K562 (cell line): ENCODE data around the gene COX19. TPM values are rescaled to one million over a fixed set of nuclear protein-coding genes. Genes with fewer than 3 reads are reported as not detected.

Experiments
- ATAC-seq: fragments of 200-7000 bp; cut with Tn5 transposase; 3 replicates; pipeline ENCODE4 v1.9.1; 2020; ENCODE audit warnings: moderate library complexity
- BruUV-seq: library from RNA; stranded (reverse); fragments of 400-500 nt; replicated peaks from 2 replicates; lab custom pipeline; 2021; lab: Mats Ljungman, UMichigan
- CTCF ChIA-PET: fragments of 300-600 bp; formaldehyde crosslinking; extraction: SDS; loops from one replicate; lab custom pipeline; 2021; ENCODE audit warnings: low intra/inter-chr PET ratio; lab: Yijun Ruan, JAX
- POLR2A ChIA-PET: fragments of 300-600, 350-650 bp; sonication (Branson Sonifier 250); formaldehyde crosslinking; extraction: SDS; loops from one replicate; lab custom pipeline; 2021; ENCODE audit warnings: antibody characterized with exemption, inconsistent platforms; lab: Yijun Ruan, JAX
- DNase-seq, 4 experiments: peaks; one replicate each; pipeline versions ENCODE4 v3.0.0 to v3.0.0-alpha.2; 2011 to 2018; ENCODE audit warnings: low spot score in 3 of 4, mixed read lengths in 3 of 4; ENCODE audit errors: extremely low read depth in 1 of 4
- FAIRE-seq: peaks from 2 replicates; lab custom pipeline; 2011; peaks lifted over from hg19 to GRCh38; lab: Jason Lieb, UNC
- H2AFZ ChIP-seq: 2 replicates; pipeline ENCODE4 v1.6.0; 2011; ENCODE audit warnings: low read depth, low read length, control low read depth, inconsistent platforms
- H3K27ac ChIP-seq: fragments of 200-600 bp; 3 replicates; pipeline ENCODE4 v1.8.0; 2011; ENCODE audit warnings: low read depth, mild to moderate bottlenecking, control low read depth, inconsistent platforms, low read length, moderate library complexity, mixed read lengths; ENCODE audit errors: extremely low read depth
- H3K27me3 ChIP-seq, 2 experiments: fragments of 300-600 bp in 1 of 2; 2 replicates in 1 of 2; 3 replicates in 1 of 2; pipeline versions ENCODE4 v1.6.0 to v1.8.0; 2011; ENCODE audit warnings: inconsistent platforms in 2 of 2, low read length in 2 of 2, mild to moderate bottlenecking in 1 of 2, mixed read lengths in 1 of 2, moderate library complexity in 1 of 2; ENCODE audit not compliant: control insufficient read depth in 2 of 2, insufficient read depth in 2 of 2
- H3K36me3 ChIP-seq: fragments of 300-600 bp; 3 replicates; pipeline ENCODE4 v1.8.0; 2011; ENCODE audit warnings: mild to moderate bottlenecking, low read length, inconsistent platforms; ENCODE audit not compliant: control insufficient read depth, insufficient read depth
- H3K4me1 ChIP-seq, 2 experiments: fragments of 200-600 bp in 1 of 2; replicated peaks in 1 of 2; 2 replicates in 1 of 2; 3 replicates in 1 of 2; pipeline versions ENCODE4 v1.5.1 to v1.8.0; 2011; ENCODE audit warnings: inconsistent platforms in 2 of 2, low read length in 2 of 2, mild to moderate bottlenecking in 1 of 2, mixed read lengths in 1 of 2, moderate library complexity in 1 of 2; ENCODE audit not compliant: control insufficient read depth in 2 of 2, insufficient read depth in 2 of 2
- H3K4me2 ChIP-seq: 2 replicates; pipeline ENCODE4 v1.6.1; 2011; ENCODE audit warnings: low read length, control low read depth, inconsistent platforms, mixed read lengths; ENCODE audit not compliant: insufficient read depth
- H3K4me3 ChIP-seq: fragments of 200-600 bp; sonication (generic), shearing (Covaris generic); 2 replicates; pipeline ENCODE4 v1.5.1; 2016; ENCODE audit warnings: control low read depth, inconsistent platforms
- H3K79me2 ChIP-seq: fragments of 200-600 bp; 3 replicates; pipeline ENCODE4 v1.8.0; 2011; ENCODE audit warnings: low read length, inconsistent platforms; ENCODE audit not compliant: control insufficient read depth, insufficient read depth
- H3K9ac ChIP-seq, 2 experiments: 2 replicates each; pipeline versions ENCODE4 v1.6.0 to v1.6.1; 2011; ENCODE audit warnings: low read depth in 2 of 2, low read length in 2 of 2, control low read depth in 1 of 2, inconsistent platforms in 1 of 2, mild to moderate bottlenecking in 1 of 2, mixed read lengths in 1 of 2; ENCODE audit not compliant: insufficient read depth in 1 of 2
- H3K9me1 ChIP-seq: one replicate; pipeline ENCODE4 v1.6.0; 2011; ENCODE audit warnings: inconsistent platforms, mild to moderate bottlenecking, low read length, moderate library complexity; ENCODE audit not compliant: control insufficient read depth, insufficient read depth
- H3K9me3 ChIP-seq: replicated peaks from 2 replicates; pipeline ENCODE4 v1.5.1; 2011; ENCODE audit warnings: low read depth, low read length, inconsistent platforms; ENCODE audit not compliant: control insufficient read depth, insufficient read depth
- H4K20me1 ChIP-seq: replicated peaks from 2 replicates; pipeline ENCODE4 v1.6.1; 2011; ENCODE audit warnings: low read length, inconsistent platforms, mixed read lengths; ENCODE audit not compliant: control insufficient read depth, insufficient read depth
- BCOR ChIP-seq: fragments of 450-650 bp; IDR thresholded peaks from 2 replicates; pipeline ENCODE4 v1.6.1; 2016
- BRCA1 ChIP-seq, 2 experiments: fragments of 450-650 bp in 1 of 2; sonication (generic) in 1 of 2; formaldehyde crosslinking in 1 of 2; IDR thresholded peaks; 2 replicates each; pipeline versions ENCODE4 v1.5.0 to v1.6.1; 2017 to 2020; ENCODE audit warnings: mild to moderate bottlenecking in 1 of 2, missing genetic modification reagents in 1 of 2
- CHD2 ChIP-seq: IDR thresholded peaks from 2 replicates; pipeline ENCODE4 v1.6.1; 2011; ENCODE audit warnings: low read depth, low read length
- GATA2 ChIP-seq: sonication (generic); formaldehyde crosslinking; IDR thresholded peaks from 2 replicates; pipeline ENCODE4 v1.4.0; 2020; ENCODE audit warnings: mild to moderate bottlenecking, missing genetic modification reagents
- MYC ChIP-seq, 2 experiments: fragments of 250-450 bp in 1 of 2; sonication (Bioruptor Pico) in 1 of 2; IDR thresholded peaks; 2 replicates each; pipeline versions ENCODE4 v1.5.1 to v1.6.1; 2012 to 2021; ENCODE audit warnings: low read depth in 2 of 2, borderline replicate concordance in 1 of 2, improper control_type of control experiment in 1 of 2, low read length in 1 of 2, mild to moderate bottlenecking in 1 of 2, moderate library complexity in 1 of 2
- POLR2B ChIP-seq: fragments of 450-650 bp; IDR thresholded peaks from 2 replicates; pipeline ENCODE4 v1.6.1; 2018; ENCODE audit warnings: low read depth; ENCODE audit not compliant: partially characterized antibody
- POU5F1 ChIP-seq: fragments of 150-350 bp; IDR thresholded peaks from 2 replicates; pipeline ENCODE4 v1.6.1; 2014; ENCODE audit warnings: borderline replicate concordance, low read length, low read depth, mild to moderate bottlenecking; ENCODE audit not compliant: partially characterized antibody
- SPI1 ChIP-seq: IDR thresholded peaks from 2 replicates; pipeline ENCODE4 v1.6.1; 2011; ENCODE audit warnings: low read depth, low read length, control low read depth, borderline replicate concordance
- TCF7 ChIP-seq: sonication (generic); IDR thresholded peaks from 2 replicates; pipeline ENCODE4 v1.6.1; 2016; ENCODE audit warnings: antibody characterized with exemption, borderline replicate concordance
- ZNF224 ChIP-seq: sonication (generic); formaldehyde crosslinking; IDR thresholded peaks from 2 replicates; pipeline ENCODE4 v1.8.0; 2022; ENCODE audit warnings: mild to moderate bottlenecking, missing genetic modification reagents
- ZNF263 ChIP-seq: sonication (generic); formaldehyde crosslinking; IDR thresholded peaks from 2 replicates; pipeline ENCODE4 v1.8.0; 2022; ENCODE audit warnings: mild to moderate bottlenecking, missing genetic modification reagents, borderline replicate concordance
- ZNF75A ChIP-seq: fragments of 450-650 bp; formaldehyde crosslinking; IDR thresholded peaks from 2 replicates; pipeline ENCODE4 v1.4.0; 2020; ENCODE audit warnings: mild to moderate bottlenecking
- WGBS: fragments of 100-300 bp; shearing (Covaris generic); methylation state at CpG from one replicate; pipeline ENCODE4 v1.1.6; 2016; ENCODE audit warnings: low coverage, mixed read lengths; ENCODE audit not compliant: insufficient coverage; ENCODE audit errors: missing lambda C conversion rate; 5-methylcytosine and 5-hydroxymethylcytosine counted together
- in situ Hi-C: fragments of 300-500 bp; cut with MboI; formaldehyde crosslinking; loops from 4 replicates; pipeline ENCODE4 v1.15.0; 2018; ENCODE audit warnings: inconsistent platforms, mixed read lengths
- intact Hi-C: fragments of 100-400 bp; cut with micrococcal nuclease; formaldehyde crosslinking; loops from 2 replicates; pipeline ENCODE4 v1.14.2; 2022
- polyA plus RNA-seq, 8 experiments: library from polyadenylated mRNA; depleted of rRNA in 4 of 8; stranded (reverse) in 5 of 8; unstranded in 3 of 8; fragments of >200 nt; fragmentation: Nextera tagmentation in 2 of 8; fragmentation: Illumina TruSeq in 1 of 8; extraction: Ambion mirVana in 2 of 8; extraction: Trizol in 1 of 8; gene quantifications; 2 replicates each; pipeline versions ENCODE4 v1.2.1 to v1.2.3, GENCODE V29; 2011 to 2014; ENCODE audit warnings: inconsistent platforms in 1 of 8, missing spikeins in 1 of 8
- total RNA-seq, 7 experiments: library from RNA; depleted of rRNA in 6 of 7; stranded (reverse); fragments of >200 nt in 6 of 7; fragmentation: Illumina TruSeq in 2 of 7; extraction: Trizol in 2 of 7; gene quantifications; 2 replicates each; pipeline versions ENCODE4 v1.2.1 to v1.2.3, GENCODE V29; 2011 to 2021; ENCODE audit warnings: low replicate concordance in 1 of 7
- TF ChIP-seq, protein P1 (sequence below), 3 experiments: fragments of 200-800 bp in 1 of 3; fragments of 250-450 bp in 1 of 3; fragments of 450-650 bp in 1 of 3; sonication (Bioruptor Pico) in 1 of 3; sonication (Bioruptor generic) in 1 of 3; formaldehyde crosslinking in 1 of 3; IDR thresholded peaks; 2 replicates each; pipeline versions ENCODE4 v1.6.1 to v1.8.0; 2016 to 2022; ENCODE audit warnings: mild to moderate bottlenecking in 2 of 3, missing genetic modification characterization in 2 of 3, missing compliant biosample characterization in 1 of 3, moderate library complexity in 1 of 3
- TF ChIP-seq, protein P2 (sequence below): IDR thresholded peaks from 2 replicates; pipeline ENCODE4 v1.6.1; 2011; ENCODE audit not compliant: insufficient read length; ENCODE audit errors: extremely low read depth

The COX19 gene
- total and polyA plus RNA-seq, 9 of the 15 experiments (the other 6 are each of a cell fraction or from before 2014, with no cell fraction given), result 5.2 to 10.5 (median 7.9) TPM

- CTCF ChIA-PET, result no interaction called here
- Histone ChIP-seq H3K36me3 (no peaks in the 10 kb centered on the region), H2AFZ (peak overlapping the region; percentile 65; the same call in 1 of the 2 replicates), H3K9me1 (peaks cover 2% of the 10 kb centered on the region), H4K20me1 (0 out of 2 replicates have a peak, but pooled peaks cover 3% of the 10 kb centered on the region), H3K79me2 (no peaks in the 10 kb centered on the region), H3K27me3 (peaks cover 5 to 30% of the 10 kb centered on the region in 2 experiments; a peak in 4 of 5 replicates), H3K4me1 (peaks cover 0 to 77% of the 10 kb centered on the region in 2 experiments; a peak in 2 of 5 replicates), H3K9ac (peak overlapping the region in 1 of 2 experiments; percentile 48; a peak in 1 of 4 replicates), H3K4me2 (peak overlapping the region; percentile 14; the same call in 1 of the 2 replicates), H3K27ac (no peak overlapping the region), H3K4me3 (no peak overlapping the region), H3K9me3 (no peaks in the 10 kb centered on the region)
- DNase-seq (peak; percentile 47 to 59 (median 56)), ATAC-seq (peak; percentile 65), FAIRE-seq (peak; percentile 40)
- intact Hi-C loops (no loop called here), in situ Hi-C loops (loop anchor here (25.0 kb wide), 1 partner anchor 176 kb away; the partner anchor contains the start of gene ZFAND2A)
- POLR2A ChIA-PET, result interaction anchor here (0.7 to 0.8 kb wide), 2 partner anchors 37 to 460 kb away, joined by 3 read pairs; no protein-coding TSS in a partner anchor
- no TSS peak for BruUV-seq
- 27% methylated on average over 37 of the region's 41 CpGs for WGBS
- TF ChIP-seq TCF7, result no peak
- TF ChIP-seq SPI1, result no peak
- TF ChIP-seq POLR2B, result no peak
- no peak for TF ChIP-seq BRCA1 (IDR thresholded peaks at IDR 0.05)
- no peak for TF ChIP-seq BRCA1 (CRISPR knock-in tag; IDR thresholded peaks at IDR 0.05)
- peak; percentile 64; the same call in 1 of the 2 replicates for TF ChIP-seq BCOR
- TF ChIP-seq MYC (IDR thresholded peaks at IDR 0.05; ENCODE audit: low read depth, low read length), result no peak
- no peak for TF ChIP-seq MYC (CRISPR knock-in tag; IDR thresholded peaks at IDR 0.05; ENCODE audit: borderline replicate concordance, low read depth)
- TF ChIP-seq CHD2, result no peak
- no peak for TF ChIP-seq ZNF75A (CRISPR knock-in tag)
- peak; percentile 59; the same call in 1 of the 2 replicates for TF ChIP-seq ZNF263 (CRISPR knock-in tag)
- TF ChIP-seq, protein P1, sequence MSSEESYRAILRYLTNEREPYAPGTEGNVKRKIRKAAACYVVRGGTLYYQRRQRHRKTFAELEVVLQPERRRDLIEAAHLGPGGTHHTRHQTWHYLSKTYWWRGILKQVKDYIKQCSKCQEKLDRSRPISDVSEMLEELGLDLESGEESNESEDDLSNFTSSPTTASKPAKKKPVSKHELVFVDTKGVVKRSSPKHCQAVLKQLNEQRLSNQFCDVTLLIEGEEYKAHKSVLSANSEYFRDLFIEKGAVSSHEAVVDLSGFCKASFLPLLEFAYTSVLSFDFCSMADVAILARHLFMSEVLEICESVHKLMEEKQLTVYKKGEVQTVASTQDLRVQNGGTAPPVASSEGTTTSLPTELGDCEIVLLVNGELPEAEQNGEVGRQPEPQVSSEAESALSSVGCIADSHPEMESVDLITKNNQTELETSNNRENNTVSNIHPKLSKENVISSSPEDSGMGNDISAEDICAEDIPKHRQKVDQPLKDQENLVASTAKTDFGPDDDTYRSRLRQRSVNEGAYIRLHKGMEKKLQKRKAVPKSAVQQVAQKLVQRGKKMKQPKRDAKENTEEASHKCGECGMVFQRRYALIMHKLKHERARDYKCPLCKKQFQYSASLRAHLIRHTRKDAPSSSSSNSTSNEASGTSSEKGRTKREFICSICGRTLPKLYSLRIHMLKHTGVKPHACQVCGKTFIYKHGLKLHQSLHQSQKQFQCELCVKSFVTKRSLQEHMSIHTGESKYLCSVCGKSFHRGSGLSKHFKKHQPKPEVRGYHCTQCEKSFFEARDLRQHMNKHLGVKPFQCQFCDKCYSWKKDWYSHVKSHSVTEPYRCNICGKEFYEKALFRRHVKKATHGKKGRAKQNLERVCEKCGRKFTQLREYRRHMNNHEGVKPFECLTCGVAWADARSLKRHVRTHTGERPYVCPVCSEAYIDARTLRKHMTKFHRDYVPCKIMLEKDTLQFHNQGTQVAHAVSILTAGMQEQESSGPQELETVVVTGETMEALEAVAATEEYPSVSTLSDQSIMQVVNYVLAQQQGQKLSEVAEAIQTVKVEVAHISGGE (CRISPR knock-in tag; IDR thresholded peaks at IDR 0.05), result 0 out of 6 replicates have a peak, but pooled peaks of 1 of the 3 experiments have one; percentile 27
- no peak for TF ChIP-seq ZNF224 (CRISPR knock-in tag)
- TF ChIP-seq, protein P2, sequence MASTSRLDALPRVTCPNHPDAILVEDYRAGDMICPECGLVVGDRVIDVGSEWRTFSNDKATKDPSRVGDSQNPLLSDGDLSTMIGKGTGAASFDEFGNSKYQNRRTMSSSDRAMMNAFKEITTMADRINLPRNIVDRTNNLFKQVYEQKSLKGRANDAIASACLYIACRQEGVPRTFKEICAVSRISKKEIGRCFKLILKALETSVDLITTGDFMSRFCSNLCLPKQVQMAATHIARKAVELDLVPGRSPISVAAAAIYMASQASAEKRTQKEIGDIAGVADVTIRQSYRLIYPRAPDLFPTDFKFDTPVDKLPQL, result no peak
- TF ChIP-seq POU5F1, result no peak
- peak; percentile 74; the same call in 1 of the 2 replicates for TF ChIP-seq GATA2 (CRISPR knock-in tag)
Measured at GRCh38 chr7:985915-986741, 10.8 kb upstream of the COX19 start.
